D721Med (cell line): ENCODE measurements around the gene XIRP1.

ENCODE experiments used
- DNase-seq: peaks from one replicate; pipeline ENCODE4 v3.0.0; 2011; ENCODE audit warnings: low spot score; ENCODE audit not compliant: insufficient read length
- FAIRE-seq: peaks from 2 replicates; lab custom pipeline; 2011; peaks lifted over from hg19 to GRCh38; lab: Jason Lieb, UNC
- CTCF ChIP-seq: IDR thresholded peaks from 2 replicates; pipeline ENCODE4 v1.5.1; 2012; ENCODE audit warnings: mild to moderate bottlenecking, control low read depth; ENCODE audit not compliant: insufficient read depth; ENCODE audit errors: missing control alignments

Gene XIRP1

GRCh38 chr3:39136533-39137434, 55.6 kb downstream of the XIRP1 start:
- no peak for DNase-seq
- no peak for FAIRE-seq
- TF ChIP-seq CTCF: no peak

- TF ChIP-seq CTCF: no peak
- FAIRE-seq (no peak), DNase-seq (no peak)
Measured at GRCh38 chr3:39135170-39135805, 57.1 kb downstream of the XIRP1 start.

- FAIRE-seq: no peak
- no peak for TF ChIP-seq CTCF
- DNase-seq: no peak
Measured at GRCh38 chr3:39134305-39134704, 58.1 kb downstream of the XIRP1 start.

GRCh38 chr3:39133822-39134221, 58.6 kb downstream of the XIRP1 start:
- DNase-seq (no peak), FAIRE-seq (no peak)
- TF ChIP-seq CTCF: no peak
